Measurements from ENCODE around the gene ZBTB45.

Gene ZBTB45

GRCh38 chr19:58519087-58519354, 589 bp downstream of the ZBTB45 start:
- H3K4me1 ChIP-seq (ENCODE audit: insufficient read depth, low read length, poor library complexity, severe bottlenecking) = peaks cover 29% of the 10 kb centered on the region
- H3K36me3 ChIP-seq (ENCODE audit: insufficient read depth, low read length) = no peaks in the 10 kb centered on the region
- H3K9me3 ChIP-seq (ENCODE audit: insufficient read depth, low read depth, low read length) = no peaks in the 10 kb centered on the region
- peaks cover 45% of the 10 kb centered on the region for H3K79me2 ChIP-seq (ENCODE audit: insufficient read depth, low read length)
- H3K9me2 ChIP-seq (replicated peaks; ENCODE audit: low read depth, low read length) = no peaks in the 10 kb centered on the region
- peak overlapping the region; percentile 93 for H3K4me2 ChIP-seq (ENCODE audit: low read depth, low read length, poor library complexity, severe bottlenecking)
- peak; percentile 55 for TF ChIP-seq CTCF (conservative IDR thresholded peaks at IDR 0.05; ENCODE audit: low read length)
- no peak for TF ChIP-seq EZH2phosphoT487 (IDR thresholded peaks at IDR 0.05; ENCODE audit: borderline replicate concordance)
- peak overlapping the region; percentile 92 for H2AFZ ChIP-seq (ENCODE audit: low read length)
- H3F3A ChIP-seq (ENCODE audit: low read depth) = no peaks in the 10 kb centered on the region
- H3K4me3 ChIP-seq (ENCODE audit: low read length, poor library complexity, severe bottlenecking) = peak overlapping the region; percentile 87
- H3K27me3 ChIP-seq (ENCODE audit: insufficient read depth, low read length, poor library complexity, severe bottlenecking) = no peaks in the 10 kb centered on the region
- peak overlapping the region; percentile 97 for H3K9ac ChIP-seq (ENCODE audit: low read depth, low read length, poor library complexity, severe bottlenecking)
- no peaks in the 10 kb centered on the region for H4K20me1 ChIP-seq (ENCODE audit: insufficient read depth, low read length, poor library complexity, severe bottlenecking)

GRCh38 chr19:58518256-58519086, 1.1 kb downstream of the ZBTB45 start:
- Histone ChIP-seq H3K9me2 (replicated peaks; ENCODE audit: low read depth, low read length) (no peaks in the 10 kb centered on the region), H3K9me3 (ENCODE audit: insufficient read depth, low read depth, low read length) (no peaks in the 10 kb centered on the region), H3F3A (ENCODE audit: low read depth) (no peaks in the 10 kb centered on the region), H3K4me1 (ENCODE audit: insufficient read depth, low read length, poor library complexity, severe bottlenecking) (peaks cover 32% of the 10 kb centered on the region), H3K79me2 (ENCODE audit: insufficient read depth, low read length) (peaks cover 45% of the 10 kb centered on the region), H3K9ac (ENCODE audit: low read depth, low read length, poor library complexity, severe bottlenecking) (peak overlapping the region; percentile 97), H3K36me3 (ENCODE audit: insufficient read depth, low read length) (no peaks in the 10 kb centered on the region), H2AFZ (ENCODE audit: low read length) (peak overlapping the region; percentile 92), H3K27me3 (ENCODE audit: insufficient read depth, low read length, poor library complexity, severe bottlenecking) (no peaks in the 10 kb centered on the region), H3K4me3 (ENCODE audit: low read length, poor library complexity, severe bottlenecking) (peak overlapping the region; percentile 87), H3K4me2 (ENCODE audit: low read depth, low read length, poor library complexity, severe bottlenecking) (peak overlapping the region; percentile 93), H4K20me1 (ENCODE audit: insufficient read depth, low read length, poor library complexity, severe bottlenecking) (no peaks in the 10 kb centered on the region)
- TF ChIP-seq EZH2phosphoT487 (IDR thresholded peaks at IDR 0.05; ENCODE audit: borderline replicate concordance) (no peak), CTCF (conservative IDR thresholded peaks at IDR 0.05; ENCODE audit: low read length) (no peak)

GRCh38 chr19:58516964-58517833, 2.4 kb downstream of the ZBTB45 start:
- H3K4me3 ChIP-seq (ENCODE audit: low read length, poor library complexity, severe bottlenecking) = no peak overlapping the region
- H3K9me3 ChIP-seq (ENCODE audit: insufficient read depth, low read depth, low read length) = no peaks in the 10 kb centered on the region
- H3K4me1 ChIP-seq (ENCODE audit: insufficient read depth, low read length, poor library complexity, severe bottlenecking) = peaks cover 35% of the 10 kb centered on the region
- H4K20me1 ChIP-seq (ENCODE audit: insufficient read depth, low read length, poor library complexity, severe bottlenecking) = no peaks in the 10 kb centered on the region
- H3K27me3 ChIP-seq (ENCODE audit: insufficient read depth, low read length, poor library complexity, severe bottlenecking) = no peaks in the 10 kb centered on the region
- no peaks in the 10 kb centered on the region for H3K9me2 ChIP-seq (replicated peaks; ENCODE audit: low read depth, low read length)
- peaks cover 45% of the 10 kb centered on the region for H3K79me2 ChIP-seq (ENCODE audit: insufficient read depth, low read length)
- no peaks in the 10 kb centered on the region for H3K36me3 ChIP-seq (ENCODE audit: insufficient read depth, low read length)
- no peak overlapping the region for H3K9ac ChIP-seq (ENCODE audit: low read depth, low read length, poor library complexity, severe bottlenecking)
- no peaks in the 10 kb centered on the region for H3F3A ChIP-seq (ENCODE audit: low read depth)
- TF ChIP-seq CTCF (conservative IDR thresholded peaks at IDR 0.05; ENCODE audit: low read length) (no peak), EZH2phosphoT487 (IDR thresholded peaks at IDR 0.05; ENCODE audit: borderline replicate concordance) (no peak)
- H3K4me2 ChIP-seq (ENCODE audit: low read depth, low read length, poor library complexity, severe bottlenecking) = peak overlapping the region; percentile 52
- no peak overlapping the region for H2AFZ ChIP-seq (ENCODE audit: low read length)
